ELF-1 (cell line): ENCODE data around the gene OSGEPL1.
A peak's percentile ranks its signal among the peaks of the same experiment; 100 is the strongest.
"Not testable (repeated sequence)": the region's sequence is repeated elsewhere in the genome, so short reads cannot be mapped to it uniquely, and the experiment has no call there.

Experiments
- DNase-seq: peaks from one replicate; pipeline ENCODE4 v3.0.0-alpha.2; 2016; ENCODE audit warnings: low read depth, low spot score

The OSGEPL1 gene

GRCh38 chr2:189762551-189763298 is at the start of gene OSGEPL1:
OSGEPL1 (minus strand) TSS chr2:189762792; CDS start chr2:189761640, 1,152 bp downstream.
- DNase-seq: peak; percentile 96

GRCh38 chr2:189803431-189803830 is 40.8 kb upstream of the OSGEPL1 start:
- DNase-seq: no peak

DNA sequence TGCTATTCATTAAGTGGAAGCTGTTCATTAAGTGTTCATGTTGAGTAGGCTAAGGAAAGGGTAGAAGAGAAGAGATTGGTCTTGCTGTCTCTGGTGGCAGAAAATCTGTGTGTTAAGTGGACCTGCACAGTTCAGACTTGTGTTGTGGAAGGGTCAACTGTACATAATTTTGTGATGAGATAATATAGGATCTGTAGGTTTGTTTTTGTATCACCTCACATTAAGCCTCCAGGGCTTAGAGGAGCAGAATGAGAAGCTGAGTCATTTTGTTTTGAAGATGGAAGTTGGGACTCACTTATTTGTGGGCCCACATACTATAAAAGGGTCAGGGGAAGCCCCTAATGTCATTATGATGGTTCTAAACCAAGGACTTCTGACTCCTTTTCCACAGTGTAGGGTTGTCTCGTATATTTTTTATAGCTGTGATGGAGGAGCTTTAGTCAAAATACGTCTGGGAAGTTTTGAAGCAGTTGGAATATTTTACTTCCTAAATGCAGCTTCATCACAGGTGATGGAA is 39.9 kb upstream of the OSGEPL1 start:
- no peak for DNase-seq

DNA sequence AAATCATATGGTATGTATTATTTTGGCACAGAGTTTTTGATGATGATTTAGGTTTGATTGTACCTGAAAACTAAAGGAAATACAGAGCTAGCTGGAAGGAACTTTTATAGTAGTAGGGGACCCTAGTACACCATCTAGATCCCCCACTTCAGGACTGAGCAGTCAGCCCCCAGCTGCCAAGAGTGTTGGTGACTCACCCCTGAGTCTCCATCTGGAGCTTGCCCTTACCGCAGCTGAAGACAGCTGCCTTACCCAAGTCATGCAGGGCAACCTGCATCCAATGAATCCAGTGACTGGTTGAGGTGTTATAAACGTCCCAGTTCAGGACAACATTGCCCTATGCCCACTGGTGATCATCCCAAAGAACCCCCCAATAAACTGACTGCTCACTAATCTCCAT is 36.9 kb upstream of the OSGEPL1 start:
- no peak for DNase-seq

DNA sequence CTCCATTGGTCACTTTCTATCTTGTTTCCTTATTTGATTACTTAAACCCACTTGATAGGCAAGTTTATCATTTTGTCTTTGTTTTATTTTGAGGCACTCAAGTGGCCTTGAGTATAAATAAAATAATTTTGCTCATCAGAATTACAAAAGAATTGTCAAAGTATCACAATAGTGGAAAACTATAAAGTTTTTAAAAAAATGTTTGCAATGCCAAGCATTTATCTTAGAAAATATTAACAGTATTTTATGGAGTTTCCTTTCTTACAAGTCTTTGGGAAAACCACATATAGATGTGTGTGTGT is 36.4 kb upstream of the OSGEPL1 start:
- no peak for DNase-seq

GRCh38 chr2:189798312-189799029 is 35.9 kb upstream of the OSGEPL1 start:
- DNase-seq: no peak

GRCh38 chr2:189797902-189798301 is 35.3 kb upstream of the OSGEPL1 start:
- no peak for DNase-seq

GRCh38 chr2:189794310-189794709 is 31.7 kb upstream of the OSGEPL1 start:
- DNase-seq: no peak

GRCh38 chr2:189791338-189792042 is 28.9 kb upstream of the OSGEPL1 start:
- DNase-seq: no peak

- peak; percentile 98 for DNase-seq
Measured at GRCh38 chr2:189783927-189784867, 21.6 kb upstream of the OSGEPL1 start, which contains the start of the genes ORMDL1 and PMS1. ORMDL1 (minus strand) TSS chr2:189784339; CDS start chr2:189782595, 1,744 bp downstream. PMS1 (plus strand) TSS chr2:189784450; CDS start chr2:189791810, 7,360 bp downstream.

DNA sequence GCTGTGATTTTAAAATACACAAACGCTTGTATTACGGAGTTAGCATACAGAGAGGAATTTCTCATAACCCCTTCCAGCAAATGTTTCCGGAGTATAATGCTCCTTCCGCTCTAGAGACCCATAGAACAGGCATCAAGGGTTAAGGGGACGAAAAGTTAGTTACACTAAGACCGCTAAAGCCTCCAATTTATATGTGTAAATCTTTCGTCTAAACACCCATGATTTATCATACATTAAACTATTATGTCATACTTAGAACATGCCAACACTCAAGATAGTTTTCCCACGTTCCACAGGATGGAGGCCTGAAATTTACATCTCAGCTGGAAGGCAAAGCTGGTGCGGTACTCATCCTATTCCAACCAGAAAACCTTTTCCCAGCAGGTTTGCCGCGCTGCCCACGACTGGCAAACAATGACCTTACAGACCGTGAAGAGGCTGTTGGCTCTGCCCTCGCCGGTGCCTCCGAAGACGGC is 20.9 kb upstream of the OSGEPL1 start:
- DNase-seq: no peak

DNA sequence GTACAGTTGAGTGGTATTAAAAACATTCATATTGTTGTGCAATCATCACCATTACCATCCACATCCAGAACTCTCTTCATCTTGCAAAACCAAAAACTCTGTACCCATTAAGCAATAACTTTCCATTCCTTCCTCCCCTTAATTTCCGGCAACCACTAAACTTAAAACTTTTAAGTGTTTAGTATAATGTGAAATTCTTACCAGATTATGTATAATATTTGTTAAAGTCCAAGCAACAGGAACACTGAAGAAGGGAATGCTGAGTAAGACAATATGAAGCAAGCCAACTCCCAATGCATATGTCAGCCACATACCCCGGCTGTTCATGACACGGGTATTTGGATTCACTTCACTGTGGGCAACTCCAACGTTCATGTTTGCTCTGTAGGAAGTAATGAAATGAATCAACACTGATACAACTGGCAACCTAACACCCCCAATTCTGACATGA is 19.7 kb upstream of the OSGEPL1 start:
- no peak for DNase-seq

DNA sequence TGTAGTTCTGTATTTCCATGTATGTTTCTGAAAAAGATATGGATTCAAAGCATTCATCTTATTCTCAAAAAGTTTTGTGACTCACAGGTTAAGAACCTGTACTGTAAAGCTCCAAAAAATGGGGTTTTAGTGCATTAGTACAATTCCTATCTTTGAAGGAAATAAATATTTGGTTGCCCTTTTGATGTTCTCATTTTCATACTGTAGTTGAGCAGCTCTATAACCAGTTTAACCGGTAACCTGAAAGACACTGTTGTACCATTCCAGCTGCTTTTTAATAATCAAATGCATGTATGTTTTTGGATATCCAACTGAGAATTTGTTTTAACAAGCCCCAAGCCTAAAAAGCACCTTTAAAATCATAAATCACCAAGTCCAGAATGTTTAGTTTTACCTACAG is 9.6 kb upstream of the OSGEPL1 start:
- no peak for DNase-seq

DNA sequence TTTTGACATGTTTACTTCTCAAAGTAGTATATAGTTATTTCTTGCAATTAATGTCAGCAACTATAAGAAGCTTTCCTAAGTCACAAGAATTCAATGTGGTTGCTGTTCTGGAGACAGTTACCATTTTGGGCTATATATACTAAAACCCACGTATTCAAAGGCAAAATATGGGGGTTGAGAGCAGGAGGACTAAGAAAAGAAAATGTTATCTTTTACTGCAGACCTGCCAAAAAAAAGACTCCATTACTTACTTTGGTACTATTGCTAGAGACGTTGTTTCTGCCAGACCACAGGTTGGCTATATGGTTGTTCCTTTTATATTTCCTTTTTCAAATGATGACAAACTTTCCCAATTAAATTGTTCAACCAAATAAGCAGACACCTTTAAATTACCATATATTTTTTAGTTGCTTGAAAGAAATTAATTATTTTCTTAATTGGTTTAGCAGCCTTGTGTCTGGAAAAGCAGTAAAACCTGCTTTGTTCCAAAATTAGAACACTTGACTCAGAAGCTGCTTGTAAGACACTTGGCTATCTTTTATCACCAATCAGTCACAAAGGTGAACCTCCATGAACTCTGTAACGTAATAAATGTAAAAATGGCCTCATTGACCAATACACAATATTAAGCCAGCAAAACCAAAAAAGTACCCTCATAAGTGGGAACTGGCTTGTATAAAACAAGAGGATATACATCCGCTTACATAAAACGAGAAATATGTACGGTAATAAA is 8.2 kb upstream of the OSGEPL1 start:
- no peak for DNase-seq

GRCh38 chr2:189763908-189764661 is 1.5 kb upstream of the OSGEPL1 start:
- DNase-seq: no peak

DNA sequence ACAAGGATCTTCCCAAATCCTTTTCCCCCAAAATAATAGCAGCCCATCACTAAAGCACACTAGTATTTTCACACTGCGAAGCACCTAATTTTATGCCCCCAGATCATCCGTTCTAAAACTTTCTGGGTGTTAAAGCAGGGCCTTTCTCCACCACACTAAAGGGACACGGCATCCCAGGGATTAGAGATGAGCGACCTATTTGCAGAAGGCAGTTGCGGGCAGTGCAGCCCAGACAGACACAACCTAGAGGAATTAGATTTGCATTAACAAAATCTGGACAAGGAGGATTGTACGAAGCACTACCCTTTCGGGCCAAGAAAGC is 402 bp downstream of the OSGEPL1 start:
- DNase-seq: no peak

- not testable (repeated sequence) for DNase-seq
Measured at GRCh38 chr2:189760154-189760553, 2.4 kb downstream of the OSGEPL1 start.

- DNase-seq: no peak
Measured at GRCh38 chr2:189756311-189756952, 6.2 kb downstream of the OSGEPL1 start.

- DNase-seq: peak; percentile 25
Measured at GRCh38 chr2:189751080-189751658, 11.4 kb downstream of the OSGEPL1 start.
